B cell (primary cell): ENCODE data around the gene ITPK1.

Experiments
- CTCF ChIP-seq: fragments of 200-600 bp; IDR thresholded peaks from one replicate; pipeline ENCODE4 v1.8.0; 2022; ENCODE audit warnings: antibody characterized with exemption, mild to moderate bottlenecking
- EZH2 ChIP-seq: IDR thresholded peaks from 2 replicates; pipeline ENCODE4 v1.6.1; 2012; ENCODE audit warnings: borderline replicate concordance, low read depth, mild to moderate bottlenecking, moderate library complexity, low read length; ENCODE audit not compliant: insufficient read depth, poor library complexity, severe bottlenecking

GRCh38 chr14:93060841-93061240, 54.9 kb downstream of the ITPK1 start:
- no peak for TF ChIP-seq CTCF
- no peak for TF ChIP-seq EZH2
